ENCODE results near the gene TBL1X.

- TF ChIP-seq POLR2A (IDR thresholded peaks at IDR 0.05) (no peak), POLR2AphosphoS5 (IDR thresholded peaks at IDR 0.05) (no peak), EP300 (IDR thresholded peaks at IDR 0.05) (no peak)
- TF ChIP-seq, protein P1, sequence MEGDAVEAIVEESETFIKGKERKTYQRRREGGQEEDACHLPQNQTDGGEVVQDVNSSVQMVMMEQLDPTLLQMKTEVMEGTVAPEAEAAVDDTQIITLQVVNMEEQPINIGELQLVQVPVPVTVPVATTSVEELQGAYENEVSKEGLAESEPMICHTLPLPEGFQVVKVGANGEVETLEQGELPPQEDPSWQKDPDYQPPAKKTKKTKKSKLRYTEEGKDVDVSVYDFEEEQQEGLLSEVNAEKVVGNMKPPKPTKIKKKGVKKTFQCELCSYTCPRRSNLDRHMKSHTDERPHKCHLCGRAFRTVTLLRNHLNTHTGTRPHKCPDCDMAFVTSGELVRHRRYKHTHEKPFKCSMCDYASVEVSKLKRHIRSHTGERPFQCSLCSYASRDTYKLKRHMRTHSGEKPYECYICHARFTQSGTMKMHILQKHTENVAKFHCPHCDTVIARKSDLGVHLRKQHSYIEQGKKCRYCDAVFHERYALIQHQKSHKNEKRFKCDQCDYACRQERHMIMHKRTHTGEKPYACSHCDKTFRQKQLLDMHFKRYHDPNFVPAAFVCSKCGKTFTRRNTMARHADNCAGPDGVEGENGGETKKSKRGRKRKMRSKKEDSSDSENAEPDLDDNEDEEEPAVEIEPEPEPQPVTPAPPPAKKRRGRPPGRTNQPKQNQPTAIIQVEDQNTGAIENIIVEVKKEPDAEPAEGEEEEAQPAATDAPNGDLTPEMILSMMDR (IDR thresholded peaks at IDR 0.05) = no peak
Observed at GRCh38 chrX:9429767-9430166, 35.1 kb upstream of the TBL1X start.
